IMR-90 (cell line): ENCODE measurements around the gene TRIP11. TPM values are rescaled to one million over a fixed set of nuclear protein-coding genes. Genes with fewer than 3 reads are reported as not detected.

Experiments used
- ATAC-seq: fragments of 200-7000 bp; cut with Tn5 transposase; 2 replicates; pipeline ENCODE4 v1.9.1; 2020; ENCODE audit warnings: low read depth, mild to moderate bottlenecking, moderate library complexity
- BruUV-seq: library from RNA; stranded (reverse); fragments of 400-500 nt; replicated peaks from 2 replicates; lab custom pipeline; 2021; lab: Mats Ljungman, UMichigan
- CTCF ChIA-PET: fragments of 300-600 bp; formaldehyde crosslinking; extraction: SDS; loops from one replicate; lab custom pipeline; 2021; ENCODE audit warnings: antibody characterized with exemption; lab: Yijun Ruan, JAX
- POLR2A ChIA-PET: fragments of 300-600 bp; sonication (Branson Sonifier 250); formaldehyde crosslinking; loops from one replicate; lab custom pipeline; 2022; ENCODE audit warnings: antibody characterized with exemption; ENCODE audit not compliant: unreplicated experiment; lab: Charles Lee
- DNase-seq: peaks from one replicate; pipeline ENCODE4 v3.0.0; 2013
- H2AFZ ChIP-seq: replicated peaks from 2 replicates; pipeline ENCODE3; 2013; ENCODE audit warnings: low read length, mild to moderate bottlenecking; ENCODE audit not compliant: poor library complexity
- H2AK5ac ChIP-seq: 2 replicates; pipeline ENCODE4 v1.6.1; 2013; ENCODE audit warnings: low read depth, low read length, inconsistent platforms
- H2AK9ac ChIP-seq: replicated peaks from 2 replicates; pipeline ENCODE3; 2013; ENCODE audit warnings: mild to moderate bottlenecking, low read depth, low read length, moderate library complexity; ENCODE audit not compliant: poor library complexity
- H2BK120ac ChIP-seq: 2 replicates; pipeline ENCODE4 v1.6.1; 2013; ENCODE audit warnings: low read depth, low read length, inconsistent platforms
- H2BK15ac ChIP-seq: 3 replicates; pipeline ENCODE4 v1.6.1; 2013; ENCODE audit warnings: low read depth, low read length, inconsistent platforms
- H2BK20ac ChIP-seq: 2 replicates; pipeline ENCODE4 v1.6.1; 2013; ENCODE audit warnings: low read depth, mild to moderate bottlenecking, inconsistent platforms, low read length, moderate library complexity
- H2BK5ac ChIP-seq: 2 replicates; pipeline ENCODE4 v1.6.1; 2013; ENCODE audit warnings: mild to moderate bottlenecking, low read depth, low read length, inconsistent platforms; ENCODE audit not compliant: poor library complexity, severe bottlenecking
- H3K14ac ChIP-seq: replicated peaks from 2 replicates; pipeline ENCODE4 v1.6.1; 2013; ENCODE audit warnings: low read depth, low read length, inconsistent platforms
- H3K18ac ChIP-seq: 2 replicates; pipeline ENCODE4 v1.6.1; 2013; ENCODE audit warnings: low read depth, low read length, control low read depth
- H3K23ac ChIP-seq: 2 replicates; pipeline ENCODE4 v1.6.1; 2013; ENCODE audit warnings: low read depth, low read length, inconsistent platforms
- H3K27ac ChIP-seq: 2 replicates; pipeline ENCODE4 v1.5.1; 2013; ENCODE audit warnings: mild to moderate bottlenecking, control low read depth, low read length; ENCODE audit not compliant: insufficient read depth
- H3K27me3 ChIP-seq: 2 replicates; pipeline ENCODE4 v1.6.1; 2013; ENCODE audit warnings: low read length; ENCODE audit not compliant: control insufficient read depth, insufficient read depth
- H3K36me3 ChIP-seq: 2 replicates; pipeline ENCODE4 v1.6.1; 2013; ENCODE audit warnings: low read length, mixed read lengths; ENCODE audit not compliant: control insufficient read depth, insufficient read depth
- H3K4ac ChIP-seq: 2 replicates; pipeline ENCODE4 v1.6.1; 2013; ENCODE audit warnings: low read depth, low read length, inconsistent platforms
- H3K4me1 ChIP-seq: 2 replicates; pipeline ENCODE4 v1.6.1; 2013; ENCODE audit warnings: low read length, mixed read lengths; ENCODE audit not compliant: control insufficient read depth, insufficient read depth
- H3K4me2 ChIP-seq: 2 replicates; pipeline ENCODE4 v1.6.1; 2013; ENCODE audit warnings: low read depth, mild to moderate bottlenecking, control low read depth, low read length, moderate library complexity
- H3K4me3 ChIP-seq: 2 replicates; pipeline ENCODE4 v1.5.1; 2013; ENCODE audit warnings: low read depth, mild to moderate bottlenecking, control low read depth, low read length, moderate library complexity; ENCODE audit not compliant: insufficient read depth
- H3K56ac ChIP-seq: 2 replicates; pipeline ENCODE4 v1.6.1; 2013; ENCODE audit warnings: low read length, inconsistent platforms; ENCODE audit not compliant: insufficient read depth; ENCODE audit errors: extremely low read depth
- H3K79me1 ChIP-seq, 2 experiments: 2 replicates each; pipeline ENCODE4 v1.6.1; 2013; ENCODE audit warnings: low read length in 2 of 2, inconsistent platforms in 1 of 2, low read depth in 1 of 2
- H3K9ac ChIP-seq: 2 replicates; pipeline ENCODE4 v1.6.1; 2013; ENCODE audit warnings: low read depth, low read length, control low read depth
- H3K9me1 ChIP-seq: 2 replicates; pipeline ENCODE4 v1.6.1; 2013; ENCODE audit warnings: low read length, inconsistent platforms; ENCODE audit not compliant: insufficient read depth
- H3K9me3 ChIP-seq: 2 replicates; pipeline ENCODE4 v1.6.1; 2013; ENCODE audit warnings: low read length; ENCODE audit not compliant: control insufficient read depth, insufficient read depth
- H4K20me1 ChIP-seq: 2 replicates; pipeline ENCODE4 v1.6.1; 2013; ENCODE audit warnings: low read length, inconsistent platforms; ENCODE audit not compliant: insufficient read depth
- H4K5ac ChIP-seq: 2 replicates; pipeline ENCODE4 v1.6.1; 2013; ENCODE audit warnings: mild to moderate bottlenecking, low read depth, low read length, control low read depth
- H4K8ac ChIP-seq, 2 experiments: 2 replicates each; pipeline ENCODE4 v1.6.1; 2013; ENCODE audit warnings: low read depth in 2 of 2, low read length in 2 of 2, control low read depth in 1 of 2, inconsistent platforms in 1 of 2
- H4K91ac ChIP-seq: 2 replicates; pipeline ENCODE4 v1.6.1; 2013; ENCODE audit warnings: low read depth, low read length, inconsistent platforms; ENCODE audit not compliant: insufficient read depth
- BHLHE40 ChIP-seq: fragments of 150-350 bp; IDR thresholded peaks from 2 replicates; pipeline ENCODE4 v1.6.1; 2016; ENCODE audit warnings: mild to moderate bottlenecking, low read depth, low read length
- CEBPB ChIP-seq: IDR thresholded peaks from 2 replicates; pipeline ENCODE4 v1.6.1; 2012; ENCODE audit warnings: low read depth, low read length, improper control_type of control experiment
- CHD1 ChIP-seq: IDR thresholded peaks from 2 replicates; pipeline ENCODE4 v1.6.1; 2012; ENCODE audit warnings: low read depth, low read length, improper control_type of control experiment
- CTCF ChIP-seq: conservative IDR thresholded peaks from 2 replicates; pipeline ENCODE4 v1.5.1; 2012; ENCODE audit warnings: mild to moderate bottlenecking, low read depth, low read length, improper control_type of control experiment
- FOS ChIP-seq: fragments of 150-350 bp; IDR thresholded peaks from 2 replicates; pipeline ENCODE4 v1.6.1; 2016; ENCODE audit warnings: low read depth, low read length
- MAFK ChIP-seq: IDR thresholded peaks from 2 replicates; pipeline ENCODE4 v1.6.1; 2012; ENCODE audit warnings: low read depth, low read length, improper control_type of control experiment
- MAZ ChIP-seq: IDR thresholded peaks from 2 replicates; pipeline ENCODE4 v1.6.1; 2012; ENCODE audit warnings: low read depth, mild to moderate bottlenecking, low read length, improper control_type of control experiment, moderate library complexity, borderline replicate concordance
- MXI1 ChIP-seq: IDR thresholded peaks from 2 replicates; pipeline ENCODE4 v1.6.1; 2012; ENCODE audit warnings: low read depth, mild to moderate bottlenecking, low read length, moderate library complexity, borderline replicate concordance
- NFE2L2 ChIP-seq: fragments of 150-350 bp; IDR thresholded peaks from 2 replicates; pipeline ENCODE4 v1.6.1; 2016; ENCODE audit warnings: low read depth, mild to moderate bottlenecking, low read length
- POLR2A ChIP-seq: IDR thresholded peaks from 2 replicates; pipeline ENCODE4 v1.6.1; 2012; ENCODE audit warnings: mild to moderate bottlenecking, low read depth, low read length
- RAD21 ChIP-seq: IDR thresholded peaks from 2 replicates; pipeline ENCODE4 v1.6.1; 2012; ENCODE audit warnings: low read length, improper control_type of control experiment
- RCOR1 ChIP-seq: IDR thresholded peaks from 2 replicates; pipeline ENCODE4 v1.6.1; 2012; ENCODE audit warnings: mild to moderate bottlenecking, low read length, improper control_type of control experiment; ENCODE audit not compliant: insufficient replicate concordance
- RFX5 ChIP-seq: IDR thresholded peaks from 2 replicates; pipeline ENCODE4 v1.8.0; 2012; ENCODE audit warnings: low read depth, mild to moderate bottlenecking, low read length, moderate library complexity
- SMC3 ChIP-seq: fragments of 150-350 bp; IDR thresholded peaks from 2 replicates; pipeline ENCODE4 v1.6.1; 2016; ENCODE audit warnings: low read depth, mild to moderate bottlenecking, antibody characterized with exemption, low read length, moderate library complexity
- WGBS, 2 experiments: methylation state at CpG; one replicate each; pipeline versions ENCODE4 v1.1.5 to v1.1.7; 2013; ENCODE audit warnings: missing lambda C conversion rate in 2 of 2; ENCODE audit not compliant: insufficient read length in 1 of 2; ENCODE audit errors: extremely low coverage in 2 of 2; 5-methylcytosine and 5-hydroxymethylcytosine counted together
- dilution Hi-C: fragments of 300-500 bp; cut with HindIII; formaldehyde crosslinking; loops from one replicate; pipeline ENCODE4 v1.14.3; 2018; ENCODE audit warnings: low sequenced_read_pairs; ENCODE audit not compliant: unreplicated experiment
- in situ Hi-C: fragments of 300-500 bp; cut with MboI; formaldehyde crosslinking; loops from 3 replicates; pipeline ENCODE4 v1.14.3; 2019; ENCODE audit warnings: low sequenced_read_pairs, inconsistent platforms, mixed read lengths
- intact Hi-C: fragments of 100-400 bp; cut with micrococcal nuclease; formaldehyde crosslinking; loops from 2 replicates; pipeline ENCODE4 v1.10.0; 2022
- polyA plus RNA-seq, 3 experiments: library from polyadenylated mRNA; depleted of rRNA; stranded (reverse); fragments of >200 nt; gene quantifications; 2 replicates each; pipeline ENCODE4 v1.2.3, GENCODE V29; 2012; ENCODE audit warnings: low replicate concordance in 1 of 3
- total RNA-seq: library from RNA; depleted of rRNA; stranded (reverse); fragments of >200 nt; gene quantifications from 2 replicates; pipeline ENCODE4 v1.2.3, GENCODE V29; 2012
- TF ChIP-seq, protein P1 (sequence below): fragments of 150-350 bp; IDR thresholded peaks from 2 replicates; pipeline ENCODE4 v1.6.1; 2016; ENCODE audit warnings: low read depth, mild to moderate bottlenecking, low read length, moderate library complexity, borderline replicate concordance
- TF ChIP-seq, protein P2 (sequence below): fragments of 150-350 bp; IDR thresholded peaks from 2 replicates; pipeline ENCODE4 v1.6.1; 2017; ENCODE audit warnings: mild to moderate bottlenecking, antibody characterized with exemption, low read length, low read depth

Gene TRIP11
- total and polyA plus RNA-seq, 2 of the 4 experiments (the other 2 are of a cell fraction): 6.8 to 83.5 TPM

DNA sequence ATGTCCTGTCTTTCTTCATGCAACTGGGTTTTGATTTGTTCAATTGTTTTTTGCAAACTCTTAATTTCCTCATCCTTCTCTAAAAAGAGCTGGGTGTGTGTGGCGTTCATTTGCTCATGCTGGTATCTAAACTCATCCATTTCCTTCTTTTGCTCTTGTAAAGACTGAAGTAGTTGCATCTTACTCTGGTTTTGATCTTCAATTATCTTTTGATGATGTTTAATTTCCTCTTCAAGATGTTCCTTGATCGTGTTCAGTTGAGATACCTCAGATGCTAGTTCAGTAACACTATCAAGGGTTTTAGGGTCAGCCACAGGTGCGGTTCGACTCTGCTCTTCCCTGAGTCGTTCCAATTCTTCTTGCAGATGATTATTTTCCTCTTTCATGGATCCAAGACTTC, 34.8 kb downstream of the TRIP11 start:
- no peak for TF ChIP-seq MXI1
- no peak for TF ChIP-seq CEBPB
- no peak for TF ChIP-seq CHD1
- TF ChIP-seq RCOR1: no peak
- TF ChIP-seq, protein P1, sequence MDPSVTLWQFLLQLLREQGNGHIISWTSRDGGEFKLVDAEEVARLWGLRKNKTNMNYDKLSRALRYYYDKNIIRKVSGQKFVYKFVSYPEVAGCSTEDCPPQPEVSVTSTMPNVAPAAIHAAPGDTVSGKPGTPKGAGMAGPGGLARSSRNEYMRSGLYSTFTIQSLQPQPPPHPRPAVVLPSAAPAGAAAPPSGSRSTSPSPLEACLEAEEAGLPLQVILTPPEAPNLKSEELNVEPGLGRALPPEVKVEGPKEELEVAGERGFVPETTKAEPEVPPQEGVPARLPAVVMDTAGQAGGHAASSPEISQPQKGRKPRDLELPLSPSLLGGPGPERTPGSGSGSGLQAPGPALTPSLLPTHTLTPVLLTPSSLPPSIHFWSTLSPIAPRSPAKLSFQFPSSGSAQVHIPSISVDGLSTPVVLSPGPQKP: no peak
- TF ChIP-seq BHLHE40: no peak
- no peak for TF ChIP-seq NFE2L2
- no peak for TF ChIP-seq SMC3
- no peak for TF ChIP-seq RAD21
- TF ChIP-seq MAFK: no peak
- no peak for TF ChIP-seq MAZ
- TF ChIP-seq, protein P2, sequence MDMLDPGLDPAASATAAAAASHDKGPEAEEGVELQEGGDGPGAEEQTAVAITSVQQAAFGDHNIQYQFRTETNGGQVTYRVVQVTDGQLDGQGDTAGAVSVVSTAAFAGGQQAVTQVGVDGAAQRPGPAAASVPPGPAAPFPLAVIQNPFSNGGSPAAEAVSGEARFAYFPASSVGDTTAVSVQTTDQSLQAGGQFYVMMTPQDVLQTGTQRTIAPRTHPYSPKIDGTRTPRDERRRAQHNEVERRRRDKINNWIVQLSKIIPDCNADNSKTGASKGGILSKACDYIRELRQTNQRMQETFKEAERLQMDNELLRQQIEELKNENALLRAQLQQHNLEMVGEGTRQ: no peak
- no peak for TF ChIP-seq RFX5
- no peak for TF ChIP-seq FOS
- TF ChIP-seq POLR2A: no peak
- no peak for TF ChIP-seq CTCF
- H4K91ac ChIP-seq: no peak overlapping the region
- no peak overlapping the region for H3K4me3 ChIP-seq
- H3K14ac ChIP-seq: no peak overlapping the region
- peaks cover 16% of the 10 kb centered on the region for H3K36me3 ChIP-seq
- H3K23ac ChIP-seq: no peak overlapping the region
- H3K9ac ChIP-seq: no peak overlapping the region
- DNase-seq (no peak), ATAC-seq (no peak)
- no peaks in the 10 kb centered on the region for H4K20me1 ChIP-seq
- in situ Hi-C loops: loop anchor here (25.0 kb wide), 1 partner anchor 518 kb away; no protein-coding TSS in a partner anchor
- peaks cover 6% of the 10 kb centered on the region in 2 experiments; a peak in 2 of 4 replicates for H3K79me1 ChIP-seq
- no peak overlapping the region for H2BK15ac ChIP-seq
- ChIA-PET POLR2A (no interaction called here), CTCF (interaction anchor here (3.5 kb wide), 1 partner anchor 8 kb away, joined by 16 read pairs; no protein-coding TSS in a partner anchor)
- H2BK5ac ChIP-seq: no peak overlapping the region
- 0 out of 2 replicates have a peak, but pooled peaks cover 3% of the 10 kb centered on the region for H3K9me1 ChIP-seq
- WGBS, 2 experiments: 93% methylated on average over 3 of the region's 5 CpGs; no CpG with 5 or more reads in 1 of the 2 experiments
- H2BK20ac ChIP-seq: no peak overlapping the region
- no peaks in the 10 kb centered on the region for H3K9me3 ChIP-seq
- no peak overlapping the region for H3K56ac ChIP-seq
- H3K18ac ChIP-seq: no peak overlapping the region
- intact Hi-C loops: no loop called here
- H3K4ac ChIP-seq: no peak overlapping the region
- dilution Hi-C loops: no loop called here
- H2AFZ ChIP-seq: no peak overlapping the region
- no peak overlapping the region for H4K5ac ChIP-seq
- H3K4me1 ChIP-seq: no peaks in the 10 kb centered on the region
- H3K27me3 ChIP-seq: no peaks in the 10 kb centered on the region
- H2BK120ac ChIP-seq: no peak overlapping the region
- H4K8ac ChIP-seq: no peak overlapping the region
- H2AK9ac ChIP-seq: no peak overlapping the region
- H3K27ac ChIP-seq: no peak overlapping the region
- H2AK5ac ChIP-seq: no peak overlapping the region
- H3K4me2 ChIP-seq: no peak overlapping the region
- BruUV-seq: TSS peak; percentile 66
